ENCODE results near the gene PTCH1.

DNA sequence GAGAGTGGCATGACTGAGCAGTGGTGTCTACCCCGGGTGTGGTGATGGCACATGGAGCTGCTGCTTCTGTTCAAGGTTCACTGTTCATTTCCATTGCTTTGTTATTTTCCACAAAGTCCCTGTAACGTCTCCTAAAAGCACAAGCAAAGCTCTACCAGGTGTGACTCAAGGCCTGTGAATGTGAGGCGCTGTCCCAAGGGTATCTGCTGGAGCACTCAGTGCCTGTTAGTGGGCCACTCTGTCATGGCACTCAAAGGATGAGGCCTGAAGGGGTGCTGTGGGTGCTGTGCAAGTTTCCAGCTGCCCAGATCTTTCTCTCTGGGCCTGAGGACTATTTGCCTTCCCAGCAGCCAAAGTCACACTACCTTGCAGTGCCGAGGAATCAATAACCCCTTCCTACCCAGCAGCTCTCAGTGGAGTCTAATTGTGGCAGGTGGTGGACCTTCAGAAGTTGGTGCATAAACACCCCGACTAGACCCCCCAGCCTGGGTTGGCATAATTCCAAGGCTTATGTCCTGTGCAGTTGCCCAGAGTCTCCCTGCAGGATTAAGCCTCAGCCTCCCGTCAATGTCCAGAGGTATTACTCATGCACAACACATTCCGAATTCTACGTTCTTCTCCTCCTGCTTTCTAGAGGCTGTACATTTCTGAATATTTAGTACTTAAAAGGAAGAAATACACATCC, 17.4 kb upstream of the PTCH1 start:
- TF ChIP-seq CTCF (IDR thresholded peaks at IDR 0.05), result no peak
- TF ChIP-seq POLR2AphosphoS5 (IDR thresholded peaks at IDR 0.05), result no peak
- TF ChIP-seq POLR2A (IDR thresholded peaks at IDR 0.05), result no peak

All from prostate gland (tissue), 2 donors.